CD4-positive, alpha-beta memory T cell (primary cell): ENCODE measurements around the gene SEZ6L. TPM values are rescaled to one million over a fixed set of nuclear protein-coding genes. Genes with fewer than 3 reads are reported as not detected.

Source experiments
- CTCF ChIA-PET: fragments of 350-600 bp; sonication (Branson Sonifier 250); formaldehyde crosslinking; loops from one replicate; lab custom pipeline; 2021; ENCODE audit warnings: inconsistent platforms; ENCODE audit not compliant: partially characterized antibody; lab: Charles Lee
- POLR2A ChIA-PET: fragments of 350-600 bp; sonication (Branson Sonifier 250); formaldehyde crosslinking; loops from one replicate; lab custom pipeline; 2021; ENCODE audit not compliant: partially characterized antibody; lab: Charles Lee
- DNase-seq, 5 donors: peaks; one replicate each; pipeline versions ENCODE4 v3.0.0 to v3.0.0-alpha.2; 2020 to 2022; ENCODE audit warnings: mixed read lengths in 1 of 5
- H3K27ac ChIP-seq: one replicate; pipeline ENCODE4 v1.7.0; 2013; ENCODE audit warnings: low read depth, low read length
- H3K27me3 ChIP-seq: 2 replicates; pipeline ENCODE4 v1.7.0; 2013; ENCODE audit warnings: mild to moderate bottlenecking, low read length, moderate library complexity; ENCODE audit not compliant: insufficient read depth
- H3K36me3 ChIP-seq: 2 replicates; pipeline ENCODE4 v1.7.0; 2013; ENCODE audit warnings: mild to moderate bottlenecking, low read length, moderate library complexity; ENCODE audit not compliant: insufficient read depth
- H3K4me1 ChIP-seq: 2 replicates; pipeline ENCODE4 v1.7.0; 2013; ENCODE audit warnings: mild to moderate bottlenecking, low read length, moderate library complexity; ENCODE audit not compliant: insufficient read depth
- H3K4me3 ChIP-seq, 2 donors: one replicate each; pipeline ENCODE4 v1.7.0; 2013; ENCODE audit warnings: low read length in 2 of 2, mild to moderate bottlenecking in 1 of 2
- H3K9me3 ChIP-seq, 2 donors: one replicate each; pipeline ENCODE4 v1.7.0; 2013; ENCODE audit warnings: low read length in 2 of 2, control low read depth in 1 of 2; ENCODE audit not compliant: control insufficient read depth in 1 of 2
- H3K27ac Mint-ChIP-seq, 7 donors: one replicate each; pipeline ENCODE4 v1.8.0; 2020 to 2021; ENCODE audit warnings: mixed read lengths in 7 of 7, mild to moderate bottlenecking in 6 of 7, inconsistent platforms in 3 of 7, moderate library complexity in 3 of 7
- H3K27me3 Mint-ChIP-seq, 2 donors: one replicate each; pipeline ENCODE4 v1.8.0; 2020 to 2021; ENCODE audit warnings: mixed read lengths in 2 of 2
- H3K36me3 Mint-ChIP-seq, 2 donors: one replicate each; pipeline ENCODE4 v1.8.0; 2020 to 2021; ENCODE audit warnings: mixed read lengths in 2 of 2, inconsistent platforms in 1 of 2, mild to moderate bottlenecking in 1 of 2
- H3K4me1 Mint-ChIP-seq, 4 donors: one replicate each; pipeline ENCODE4 v1.8.0; 2020 to 2021; ENCODE audit warnings: mixed read lengths in 4 of 4, mild to moderate bottlenecking in 1 of 4
- H3K4me3 Mint-ChIP-seq, 8 donors: one replicate each; pipeline ENCODE4 v1.8.0; 2020 to 2021; ENCODE audit warnings: mixed read lengths in 8 of 8, mild to moderate bottlenecking in 7 of 8, moderate library complexity in 6 of 8, inconsistent platforms in 3 of 8
- H3K9me3 Mint-ChIP-seq, 8 donors: one replicate each; pipeline ENCODE4 v1.8.0; 2020 to 2021; ENCODE audit warnings: mixed read lengths in 8 of 8, mild to moderate bottlenecking in 5 of 8, inconsistent platforms in 3 of 8, moderate library complexity in 1 of 8
- intact Hi-C: fragments of 100-400 bp; cut with micrococcal nuclease; formaldehyde crosslinking; loops from one replicate; pipeline ENCODE4 v1.15.1; 2023
- polyA plus RNA-seq, 2 donors: library from polyadenylated mRNA; unstranded; fragments of 300-500 nt; fragmentation: Illumina TruSeq; gene quantifications; one replicate each; pipeline ENCODE4 v1.2.3, GENCODE V29; 2021
- total RNA-seq, 2 experiments: library from RNA; stranded (reverse); gene quantifications; one replicate each; pipeline ENCODE4 v1.2.3, GENCODE V29; 2021

SEZ6L gene
- total and polyA plus RNA-seq, 4 experiments from 2014 or later = not detected

DNA sequence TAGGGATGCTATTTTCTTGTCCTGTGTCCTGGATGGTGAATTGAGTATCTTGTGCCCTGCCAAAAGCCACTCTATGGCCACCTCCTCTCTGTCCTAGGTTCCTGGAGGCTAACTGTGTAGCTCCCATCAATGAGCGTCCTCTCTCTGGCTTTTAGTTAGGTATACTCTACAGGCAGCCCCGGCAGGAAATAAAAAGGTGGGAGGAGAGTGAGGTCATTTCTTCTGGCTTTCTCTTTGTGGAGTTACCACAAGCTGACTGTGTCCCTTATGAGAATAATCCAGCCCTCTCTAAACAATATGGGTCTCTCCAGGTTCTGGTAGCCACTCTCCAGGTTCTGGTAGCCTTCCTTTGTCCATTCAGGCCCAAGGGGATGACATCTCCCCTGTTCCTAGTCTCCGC lies 248.1 kb downstream of the SEZ6L start:
- intact Hi-C loops = no loop called here
- DNase-seq = no peak
- Mint-ChIP-seq H3K4me3 (no peak overlapping the region), H3K27ac (no peak overlapping the region), H3K4me1 (no peaks in the 10 kb centered on the region), H3K9me3 (peaks cover 0 to 9% (median under 1%) of the 10 kb centered on the region in 8 donors), H3K27me3 (peaks cover 7 to 16% of the 10 kb centered on the region in 2 donors), H3K36me3 (no peaks in the 10 kb centered on the region)
- CTCF ChIA-PET = interaction anchor here (1.5 kb wide), 1 partner anchor 20 kb away, joined by 3 read pairs; no protein-coding TSS in a partner anchor
- POLR2A ChIA-PET = interaction anchor here (1.2 kb wide), 1 partner anchor 12 kb away, joined by 3 read pairs; the partner anchor contains the start of gene ASPHD2
- Histone ChIP-seq H3K9me3 (no peaks in the 10 kb centered on the region), H3K4me3 (no peak overlapping the region), H3K36me3 (no peaks in the 10 kb centered on the region), H3K27me3 (no peaks in the 10 kb centered on the region), H3K4me1 (no peaks in the 10 kb centered on the region), H3K27ac (no peak overlapping the region)

DNA sequence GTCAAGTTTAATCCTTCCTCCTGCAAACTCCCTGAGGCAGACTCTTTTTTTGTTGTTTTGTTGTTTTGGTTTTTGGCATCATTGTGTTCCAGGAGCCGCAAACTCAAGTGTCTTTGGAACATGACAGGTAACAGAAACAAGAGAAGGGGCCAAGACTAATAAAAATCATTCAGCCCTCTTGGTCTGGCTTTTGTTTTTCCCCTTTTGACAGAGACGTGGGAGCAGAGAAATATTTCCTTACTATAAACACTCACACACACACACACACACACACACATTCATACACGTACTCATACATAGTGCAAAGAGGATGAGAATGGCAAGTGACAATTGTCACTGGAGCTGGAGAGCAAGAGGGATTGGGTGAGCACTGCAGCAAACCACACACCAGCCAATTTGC lies 249.4 kb downstream of the SEZ6L start:
- Histone ChIP-seq H3K4me1 (no peaks in the 10 kb centered on the region), H3K9me3 (peaks cover 0 to 9% of the 10 kb centered on the region in 2 donors), H3K4me3 (no peak overlapping the region), H3K27ac (no peak overlapping the region), H3K36me3 (no peaks in the 10 kb centered on the region), H3K27me3 (no peaks in the 10 kb centered on the region)
- peaks cover 10 to 18% of the 10 kb centered on the region in 2 donors for H3K27me3 Mint-ChIP-seq
- no peak overlapping the region for H3K27ac Mint-ChIP-seq
- intact Hi-C loops = no loop called here
- ChIA-PET CTCF (interaction anchor here (1.5 kb wide), 1 partner anchor 21 kb away, joined by 3 read pairs; no protein-coding TSS in a partner anchor), POLR2A (no interaction called here)
- H3K4me3 Mint-ChIP-seq = no peak overlapping the region
- no peaks in the 10 kb centered on the region for H3K36me3 Mint-ChIP-seq
- no peaks in the 10 kb centered on the region for H3K4me1 Mint-ChIP-seq
- DNase-seq = no peak
- H3K9me3 Mint-ChIP-seq = peaks cover 0 to 20% (median 12%) of the 10 kb centered on the region in 8 donors

DNA sequence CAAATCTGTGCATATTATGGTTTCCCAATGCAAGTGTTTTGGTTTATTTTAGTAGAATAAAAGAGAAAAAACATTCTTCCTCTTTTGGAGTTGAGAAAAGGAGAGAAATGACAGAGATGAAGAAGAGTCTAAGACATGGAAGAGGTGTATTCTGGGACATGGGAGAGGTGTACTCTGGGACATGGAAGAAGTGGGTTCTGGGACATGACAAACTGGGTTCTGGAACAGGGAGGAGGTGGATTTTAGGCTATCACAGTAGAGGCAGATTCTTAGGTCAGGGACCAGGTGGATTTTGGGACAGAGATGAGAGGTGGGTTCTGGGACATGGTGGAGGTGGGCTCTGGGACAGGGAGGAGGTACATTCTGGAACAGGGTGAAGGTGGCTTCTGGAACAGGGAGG lies 257.7 kb downstream of the SEZ6L start:
- ChIA-PET POLR2A (no interaction called here), CTCF (no interaction called here)
- Mint-ChIP-seq H3K4me3 (peak overlapping the region; percentile 30 to 76 (median 57)), H3K9me3 (peaks cover 0 to 20% (median 15%) of the 10 kb centered on the region in 8 donors), H3K27me3 (peaks cover 4 to 5% of the 10 kb centered on the region in 2 donors), H3K4me1 (peaks cover 17 to 37% (median 26%) of the 10 kb centered on the region in 4 donors), H3K27ac (peak overlapping the region; percentile 5 to 82 (median 74)), H3K36me3 (peaks cover 0 to 5% of the 10 kb centered on the region in 2 donors)
- H3K4me1 ChIP-seq = peaks cover 25% of the 10 kb centered on the region
- intact Hi-C loops = loop anchor here (5.0 kb wide), 2 partner anchors 165 to 230 kb away; partner anchors contain the start of genes MIAT and TPST2
- H3K36me3 ChIP-seq = no peaks in the 10 kb centered on the region
- no peak overlapping the region for H3K27ac ChIP-seq
- H3K9me3 ChIP-seq = peaks cover 0 to 9% of the 10 kb centered on the region in 2 donors
- H3K27me3 ChIP-seq = no peaks in the 10 kb centered on the region
- no peak for DNase-seq
- H3K4me3 ChIP-seq = no peak overlapping the region

DNA sequence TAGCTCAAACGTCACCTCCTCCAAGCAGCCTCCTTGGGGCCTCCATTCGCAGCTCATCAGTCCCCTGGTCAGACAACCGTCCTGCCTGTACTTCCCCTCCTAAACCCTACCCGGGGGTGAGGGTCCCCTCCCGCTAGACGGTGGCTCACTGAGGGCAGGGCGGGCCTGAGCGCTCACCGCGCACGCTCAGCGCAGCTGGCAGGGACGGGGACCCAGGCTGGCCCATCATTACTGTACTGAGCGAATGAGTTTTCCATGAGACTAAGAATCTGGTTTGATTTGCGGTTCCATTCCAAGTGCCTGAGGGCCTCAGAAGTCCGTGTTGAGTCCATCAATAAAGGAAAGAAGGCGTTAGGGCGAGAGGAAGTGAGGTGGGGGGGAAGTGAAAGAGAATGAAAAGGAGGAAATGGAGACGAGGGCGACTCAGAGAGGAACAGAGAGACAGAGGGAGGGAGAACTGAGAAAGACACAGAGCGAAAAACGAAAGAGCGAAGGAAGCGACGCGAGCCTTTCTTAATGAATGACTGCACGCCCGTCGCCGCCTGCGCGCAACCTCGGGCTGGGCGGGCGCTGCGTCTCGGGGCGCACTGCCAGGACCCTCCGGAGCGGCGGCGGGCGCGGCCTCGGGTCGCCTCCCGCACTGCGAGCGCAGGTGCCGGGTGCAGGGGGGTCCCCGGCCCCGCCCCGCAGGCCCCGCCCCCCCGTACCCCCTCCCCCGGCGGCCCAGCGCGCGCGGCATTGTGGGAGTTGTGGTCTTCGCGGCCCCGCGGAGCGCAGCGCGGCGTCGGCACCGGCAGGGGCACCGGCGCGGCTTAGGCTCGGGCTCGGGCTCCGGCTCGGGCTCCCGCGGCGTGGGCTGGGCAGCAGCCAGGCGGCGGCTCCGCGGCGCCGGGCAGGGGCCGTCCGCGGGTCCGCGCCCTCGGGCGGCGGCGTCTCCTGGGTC lies 259.5 kb downstream of the SEZ6L start, which contains the start of gene ASPHD2:
Gene ASPHD2, plus strand, starts transcription at position 746 of the 943 bp plus-strand sequence. CDS start 4,356 bp downstream, outside the sequence.
- H3K9me3 ChIP-seq = no peaks in the 10 kb centered on the region
- ChIA-PET POLR2A (interaction anchor here (0.7 to 4.8 kb wide), 8 partner anchors 12 to 244 kb away, joined by 3 to 46 read pairs (median 4); partner anchors contain the start of genes HPS4, SRRD and TFIP11), CTCF (interaction anchor here (0.5 to 1.0 kb wide), 2 partner anchors 28 to 64 kb away, joined by 3 read pairs; no protein-coding TSS in a partner anchor)
- peaks cover 18 to 37% (median 26%) of the 10 kb centered on the region in 4 donors for H3K4me1 Mint-ChIP-seq
- peak within 1 kb of the TSS; percentile 87 to 100 (median 99) for H3K27ac Mint-ChIP-seq
- intact Hi-C loops = loop anchor here (1.0 to 5.0 kb wide), 4 partner anchors 54 to 244 kb away; partner anchors contain the start of genes HPS4, MIAT, SRRD and TPST2
- H3K27me3 ChIP-seq = no peaks in the 10 kb centered on the region
- H3K4me3 Mint-ChIP-seq = peak within 1 kb of the TSS; percentile 94 to 100 (median 98)
- H3K36me3 Mint-ChIP-seq = peaks cover under 1 to 9% of the 10 kb centered on the region in 2 donors
- peaks cover 25% of the 10 kb centered on the region for H3K4me1 ChIP-seq
- no peaks in the 10 kb centered on the region for H3K36me3 ChIP-seq
- peaks cover 0 to 2% of the 10 kb centered on the region in 2 donors for H3K27me3 Mint-ChIP-seq
- DNase-seq = peak; percentile 81 to 86 (median 83)
- peak within 1 kb of the TSS; percentile 64 to 87 for H3K4me3 ChIP-seq
- peaks cover 0 to 6% (median under 1%) of the 10 kb centered on the region in 8 donors for H3K9me3 Mint-ChIP-seq
- peak within 1 kb of the TSS; percentile 89 for H3K27ac ChIP-seq

DNA sequence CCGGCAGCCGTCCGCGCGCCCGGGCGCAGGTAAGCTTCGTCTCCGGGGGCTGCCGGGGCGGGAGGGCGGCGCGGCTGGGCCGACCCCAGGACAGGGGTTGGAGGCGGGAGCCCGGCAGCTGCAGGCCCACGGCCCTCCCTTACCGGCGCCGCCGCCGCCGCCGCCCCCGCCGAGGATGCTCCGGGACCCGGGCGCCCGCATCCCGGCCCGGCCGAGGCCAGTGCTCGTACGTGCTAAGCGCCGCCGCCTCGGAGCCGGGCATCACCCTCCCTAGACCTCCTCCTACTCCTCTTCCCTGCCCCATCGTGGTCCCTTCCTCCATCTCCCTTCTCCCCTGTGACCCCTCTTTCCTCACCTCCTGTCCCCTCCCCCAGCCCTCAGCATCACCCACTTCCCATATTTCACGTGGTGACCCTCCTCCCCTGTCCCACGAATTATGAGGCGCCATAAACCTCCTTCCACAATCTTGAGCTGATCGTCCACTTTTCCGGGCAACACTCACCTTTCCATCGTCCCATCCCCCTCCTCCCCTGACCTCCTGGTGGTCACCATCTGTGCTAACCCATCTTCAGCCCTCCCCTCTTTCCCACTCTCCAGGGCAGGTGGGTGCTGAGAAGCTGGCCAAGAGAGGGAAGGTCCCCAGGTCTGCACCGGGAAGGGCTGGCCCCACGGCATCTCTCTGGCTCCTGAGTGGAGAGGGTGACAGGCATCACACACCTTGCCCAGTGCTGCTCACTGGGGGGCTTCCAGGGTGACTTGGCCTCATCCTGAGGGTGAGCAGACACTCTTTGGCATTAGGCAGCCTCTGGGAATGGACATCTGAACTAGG lies 260.4 kb downstream of the SEZ6L start:
- peaks cover 18 to 37% (median 26%) of the 10 kb centered on the region in 4 donors for H3K4me1 Mint-ChIP-seq
- no peak for DNase-seq

DNA sequence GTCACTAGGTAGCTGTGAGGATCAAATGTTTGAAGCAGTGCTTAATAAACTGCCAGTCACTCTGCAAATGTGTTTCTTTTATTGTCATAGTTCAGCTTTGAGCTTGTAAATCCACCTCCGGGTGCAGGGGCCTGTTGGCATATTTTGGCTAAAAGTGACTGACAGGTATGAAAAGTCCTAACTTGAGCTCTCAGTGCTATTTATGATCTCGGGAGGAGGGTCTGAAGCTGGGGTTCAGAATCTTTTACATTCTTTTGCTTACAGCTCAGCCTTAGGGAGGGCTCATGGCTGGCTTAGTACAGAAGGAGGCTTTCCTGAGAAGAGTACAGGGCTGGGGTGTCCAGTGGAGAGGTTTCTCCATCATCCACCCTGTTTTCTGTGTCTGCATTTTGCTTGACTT lies 261.3 kb downstream of the SEZ6L start:
- ChIA-PET POLR2A (interaction anchor here (1.4 to 4.8 kb wide), 4 partner anchors 48 to 242 kb away, joined by 3 to 46 read pairs (median 12); partner anchors contain the start of genes HPS4 and SRRD), CTCF (interaction anchor here (1.1 to 1.8 kb wide), 2 partner anchors 31 to 243 kb away, joined by 5 to 9 read pairs; no protein-coding TSS in a partner anchor)
- peaks cover 28% of the 10 kb centered on the region for H3K4me1 ChIP-seq
- peaks cover 4% of the 10 kb centered on the region for H3K36me3 ChIP-seq
- peaks cover 13 to 19% of the 10 kb centered on the region in 2 donors for H3K36me3 Mint-ChIP-seq
- peak overlapping the region; percentile 77 to 87 (median 84) for H3K4me3 Mint-ChIP-seq
- H3K27ac ChIP-seq = no peak overlapping the region
- H3K9me3 Mint-ChIP-seq = no peaks in the 10 kb centered on the region
- intact Hi-C loops = no loop called here
- no peak for DNase-seq
- H3K4me3 ChIP-seq = no peak overlapping the region
- no peaks in the 10 kb centered on the region for H3K27me3 Mint-ChIP-seq
- H3K9me3 ChIP-seq = no peaks in the 10 kb centered on the region
- peaks cover 18 to 42% (median 30%) of the 10 kb centered on the region in 4 donors for H3K4me1 Mint-ChIP-seq
- H3K27ac Mint-ChIP-seq = peak overlapping the region; percentile 57 to 88 (median 81)
- no peaks in the 10 kb centered on the region for H3K27me3 ChIP-seq

More for the DNA sequence above, 260.4 kb downstream of the SEZ6L start:
- Mint-ChIP-seq H3K4me3 (peak overlapping the region; percentile 77 to 87 (median 84)), H3K27me3 (peaks cover 0 to 2% of the 10 kb centered on the region in 2 donors), H3K9me3 (no peaks in the 10 kb centered on the region), H3K27ac (peak overlapping the region; percentile 70 to 88 (median 87)), H3K36me3 (peaks cover 7 to 13% of the 10 kb centered on the region in 2 donors)
- intact Hi-C loops = loop anchor here (1.0 to 5.0 kb wide), 4 partner anchors 53 to 243 kb away; partner anchors contain the start of genes HPS4, MIAT, SRRD and TPST2
- Histone ChIP-seq H3K4me1 (peaks cover 25% of the 10 kb centered on the region), H3K36me3 (peaks cover 4% of the 10 kb centered on the region), H3K27ac (no peak overlapping the region), H3K27me3 (no peaks in the 10 kb centered on the region), H3K4me3 (peak overlapping the region; percentile 36 to 55), H3K9me3 (no peaks in the 10 kb centered on the region)
- POLR2A ChIA-PET = interaction anchor here (0.9 to 4.8 kb wide), 6 partner anchors 13 to 243 kb away, joined by 3 to 46 read pairs (median 5); partner anchors contain the start of genes HPS4 and SRRD
- CTCF ChIA-PET = interaction anchor here (1.1 to 1.8 kb wide), 2 partner anchors 32 to 244 kb away, joined by 5 to 9 read pairs; no protein-coding TSS in a partner anchor
